Uterus (tissue), 2 donors: Measurements from ENCODE around the gene P2RY8.

Experiments
- POLR2A ChIP-seq, 2 donors: fragments of 450-650 bp; IDR thresholded peaks; one replicate each; pipeline ENCODE4 v1.6.1; 2016; ENCODE audit warnings: antibody characterized with exemption in 2 of 2, mild to moderate bottlenecking in 1 of 2, moderate library complexity in 1 of 2
- TF ChIP-seq, protein P1 (sequence below), 4 experiments: fragments of 200-600 bp in 2 of 4; fragments of 450-650 bp in 2 of 4; sonication (generic) in 2 of 4; IDR thresholded peaks; one replicate each; pipeline ENCODE4 v1.5.1; 2016 to 2019; ENCODE audit warnings: antibody characterized with exemption in 4 of 4, mild to moderate bottlenecking in 2 of 4, moderate library complexity in 1 of 4

DNA sequence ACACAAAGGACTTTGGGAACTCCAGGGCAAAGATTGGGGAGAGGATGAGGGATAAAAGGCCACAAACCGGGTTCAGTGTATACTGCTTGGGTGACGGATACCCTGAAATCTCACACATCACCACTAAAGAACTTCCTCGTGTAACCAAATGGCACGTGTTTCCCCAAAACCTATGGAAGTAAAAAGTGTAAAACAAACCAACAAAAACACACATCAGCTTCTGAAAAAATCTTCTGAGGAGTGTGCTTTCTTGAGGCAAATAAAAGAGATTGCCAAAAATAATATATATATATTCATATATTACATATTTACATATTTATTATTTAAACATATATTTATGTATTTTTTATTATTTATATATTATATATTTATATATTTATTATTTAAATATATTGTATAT lies 3.9 kb downstream of the P2RY8 start:
- no peak for TF ChIP-seq POLR2A (IDR thresholded peaks at IDR 0.05)
- TF ChIP-seq, protein P1, sequence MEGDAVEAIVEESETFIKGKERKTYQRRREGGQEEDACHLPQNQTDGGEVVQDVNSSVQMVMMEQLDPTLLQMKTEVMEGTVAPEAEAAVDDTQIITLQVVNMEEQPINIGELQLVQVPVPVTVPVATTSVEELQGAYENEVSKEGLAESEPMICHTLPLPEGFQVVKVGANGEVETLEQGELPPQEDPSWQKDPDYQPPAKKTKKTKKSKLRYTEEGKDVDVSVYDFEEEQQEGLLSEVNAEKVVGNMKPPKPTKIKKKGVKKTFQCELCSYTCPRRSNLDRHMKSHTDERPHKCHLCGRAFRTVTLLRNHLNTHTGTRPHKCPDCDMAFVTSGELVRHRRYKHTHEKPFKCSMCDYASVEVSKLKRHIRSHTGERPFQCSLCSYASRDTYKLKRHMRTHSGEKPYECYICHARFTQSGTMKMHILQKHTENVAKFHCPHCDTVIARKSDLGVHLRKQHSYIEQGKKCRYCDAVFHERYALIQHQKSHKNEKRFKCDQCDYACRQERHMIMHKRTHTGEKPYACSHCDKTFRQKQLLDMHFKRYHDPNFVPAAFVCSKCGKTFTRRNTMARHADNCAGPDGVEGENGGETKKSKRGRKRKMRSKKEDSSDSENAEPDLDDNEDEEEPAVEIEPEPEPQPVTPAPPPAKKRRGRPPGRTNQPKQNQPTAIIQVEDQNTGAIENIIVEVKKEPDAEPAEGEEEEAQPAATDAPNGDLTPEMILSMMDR (IDR thresholded peaks at IDR 0.05): no peak
